DND-41 (cell line): ENCODE measurements around the gene CHSY1.

Source experiments
- EZH2 ChIP-seq: IDR thresholded peaks from 3 replicates; pipeline ENCODE4 v1.6.1; 2012; ENCODE audit warnings: borderline replicate concordance, low read depth, mild to moderate bottlenecking, moderate library complexity, low read length, inconsistent platforms; ENCODE audit not compliant: severe bottlenecking
- TF ChIP-seq, protein P1 (sequence below): IDR thresholded peaks from 2 replicates; pipeline ENCODE4 v1.5.1; 2012; ENCODE audit warnings: borderline replicate concordance, low read length, moderate library complexity, mild to moderate bottlenecking; ENCODE audit not compliant: poor library complexity, severe bottlenecking; ENCODE audit errors: extremely low read depth

DNA sequence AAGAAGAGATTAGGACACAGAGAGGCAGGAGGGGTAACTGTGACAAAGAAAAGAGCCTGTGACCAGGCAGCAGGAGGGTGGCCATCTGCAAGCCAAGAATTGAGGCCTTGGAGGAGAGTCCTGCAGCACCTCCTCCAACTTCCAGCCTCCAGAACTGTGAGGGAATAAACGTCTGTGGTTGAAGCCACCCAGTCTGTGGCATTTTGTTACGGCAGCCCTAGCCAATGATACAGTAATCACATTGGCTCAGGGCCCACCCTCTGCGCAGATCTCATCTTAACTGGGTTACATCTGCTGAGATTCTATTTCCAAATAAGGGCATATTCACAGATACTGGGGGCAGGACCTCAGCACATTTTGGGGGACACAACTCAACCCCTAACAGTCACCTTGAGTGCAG, 14.2 kb upstream of the CHSY1 start:
- TF ChIP-seq, protein P1, sequence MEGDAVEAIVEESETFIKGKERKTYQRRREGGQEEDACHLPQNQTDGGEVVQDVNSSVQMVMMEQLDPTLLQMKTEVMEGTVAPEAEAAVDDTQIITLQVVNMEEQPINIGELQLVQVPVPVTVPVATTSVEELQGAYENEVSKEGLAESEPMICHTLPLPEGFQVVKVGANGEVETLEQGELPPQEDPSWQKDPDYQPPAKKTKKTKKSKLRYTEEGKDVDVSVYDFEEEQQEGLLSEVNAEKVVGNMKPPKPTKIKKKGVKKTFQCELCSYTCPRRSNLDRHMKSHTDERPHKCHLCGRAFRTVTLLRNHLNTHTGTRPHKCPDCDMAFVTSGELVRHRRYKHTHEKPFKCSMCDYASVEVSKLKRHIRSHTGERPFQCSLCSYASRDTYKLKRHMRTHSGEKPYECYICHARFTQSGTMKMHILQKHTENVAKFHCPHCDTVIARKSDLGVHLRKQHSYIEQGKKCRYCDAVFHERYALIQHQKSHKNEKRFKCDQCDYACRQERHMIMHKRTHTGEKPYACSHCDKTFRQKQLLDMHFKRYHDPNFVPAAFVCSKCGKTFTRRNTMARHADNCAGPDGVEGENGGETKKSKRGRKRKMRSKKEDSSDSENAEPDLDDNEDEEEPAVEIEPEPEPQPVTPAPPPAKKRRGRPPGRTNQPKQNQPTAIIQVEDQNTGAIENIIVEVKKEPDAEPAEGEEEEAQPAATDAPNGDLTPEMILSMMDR: no peak
- no peak for TF ChIP-seq EZH2
